H9 (cell line): Measurements from ENCODE around the gene KAZALD1. TPM values are rescaled to one million over a fixed set of nuclear protein-coding genes. Genes with fewer than 3 reads are reported as not detected.
A peak's percentile ranks its signal among the peaks of the same experiment; 100 is the strongest.

Experiments used
- DNase-seq: peaks from one replicate; pipeline ENCODE4 v3.0.0-alpha.2; 2017
- H2AFZ ChIP-seq: one replicate; pipeline ENCODE4 v1.6.1; 2013; ENCODE audit warnings: mild to moderate bottlenecking, low read length, control low read depth, moderate library complexity
- H2AK5ac ChIP-seq: 2 replicates; pipeline ENCODE4 v1.6.1; 2013; ENCODE audit warnings: low read length, control low read depth, mixed read lengths; ENCODE audit not compliant: insufficient read length
- H2BK120ac ChIP-seq: one replicate; pipeline ENCODE4 v1.6.1; 2013; ENCODE audit warnings: low read depth, mild to moderate bottlenecking, low read length, control low read depth, inconsistent platforms; ENCODE audit not compliant: poor library complexity, severe bottlenecking
- H2BK12ac ChIP-seq: 2 replicates; pipeline ENCODE4 v1.6.1; 2013; ENCODE audit warnings: low read length, control low read depth, mixed read lengths, low read depth; ENCODE audit not compliant: insufficient read length
- H2BK15ac ChIP-seq: 2 replicates; pipeline ENCODE4 v1.6.1; 2013; ENCODE audit warnings: low read depth, low read length, control low read depth
- H2BK20ac ChIP-seq: one replicate; pipeline ENCODE4 v1.6.1; 2013; ENCODE audit warnings: low read depth, mild to moderate bottlenecking, low read length, control low read depth, inconsistent platforms; ENCODE audit not compliant: poor library complexity, severe bottlenecking
- H2BK5ac ChIP-seq: 2 replicates; pipeline ENCODE4 v1.6.1; 2013; ENCODE audit warnings: low read length, control low read depth, mixed read lengths; ENCODE audit not compliant: insufficient read length
- H3K14ac ChIP-seq: 2 replicates; pipeline ENCODE4 v1.6.1; 2013; ENCODE audit warnings: low read length, control low read depth; ENCODE audit not compliant: insufficient read depth
- H3K18ac ChIP-seq: 2 replicates; pipeline ENCODE4 v1.6.1; 2013; ENCODE audit warnings: low read depth, mild to moderate bottlenecking, mixed read lengths, low read length, control low read depth; ENCODE audit not compliant: insufficient read length
- H3K23ac ChIP-seq: 2 replicates; pipeline ENCODE4 v1.6.1; 2013; ENCODE audit warnings: low read length, control low read depth, mixed read lengths, low read depth; ENCODE audit not compliant: insufficient read length
- H3K23me2 ChIP-seq: 2 replicates; pipeline ENCODE4 v1.6.1; 2013; ENCODE audit warnings: low read depth, mild to moderate bottlenecking, mixed read lengths, low read length, control low read depth; ENCODE audit not compliant: insufficient read length, poor library complexity, severe bottlenecking
- H3K27ac ChIP-seq: 2 replicates; pipeline ENCODE4 v1.5.1; 2013; ENCODE audit warnings: low read length, control low read depth, mixed read lengths, low read depth; ENCODE audit not compliant: insufficient read length
- H3K27me3 ChIP-seq: 2 replicates; pipeline ENCODE4 v1.6.1; 2013; ENCODE audit warnings: low read length, control low read depth, inconsistent platforms; ENCODE audit not compliant: insufficient read depth
- H3K4ac ChIP-seq: 2 replicates; pipeline ENCODE4 v1.6.1; 2013; ENCODE audit warnings: low read depth, mild to moderate bottlenecking, control low read depth, inconsistent platforms, low read length, moderate library complexity
- H3K4me1 ChIP-seq: 2 replicates; pipeline ENCODE4 v1.6.1; 2013; ENCODE audit warnings: low read length, control low read depth, inconsistent platforms; ENCODE audit not compliant: insufficient read depth
- H3K4me2 ChIP-seq: 2 replicates; pipeline ENCODE4 v1.6.1; 2013; ENCODE audit warnings: low read length, control low read depth, mixed read lengths; ENCODE audit not compliant: insufficient read length, insufficient read depth
- H3K56ac ChIP-seq: 2 replicates; pipeline ENCODE4 v1.6.1; 2013; ENCODE audit warnings: low read depth, mild to moderate bottlenecking, mixed read lengths, low read length, control low read depth; ENCODE audit not compliant: insufficient read length
- H3K79me1 ChIP-seq: 2 replicates; pipeline ENCODE4 v1.6.1; 2013; ENCODE audit warnings: low read depth, mild to moderate bottlenecking, moderate library complexity, low read length, control low read depth, inconsistent platforms; ENCODE audit not compliant: insufficient read depth, poor library complexity, severe bottlenecking
- H3K79me2 ChIP-seq: 2 replicates; pipeline ENCODE4 v1.6.1; 2013; ENCODE audit warnings: low read length, control low read depth, inconsistent platforms; ENCODE audit not compliant: insufficient read depth
- H3K9ac ChIP-seq: 2 replicates; pipeline ENCODE4 v1.6.1; 2013; ENCODE audit warnings: low read length, control low read depth, mixed read lengths; ENCODE audit not compliant: insufficient read length; ENCODE audit errors: extremely low read depth
- H3K9me3 ChIP-seq: one replicate; pipeline ENCODE4 v1.6.1; 2013; ENCODE audit warnings: low read depth, low read length, inconsistent platforms; ENCODE audit not compliant: control insufficient read depth
- H3T11ph ChIP-seq: one replicate; pipeline ENCODE4 v1.6.1; 2013; ENCODE audit warnings: mild to moderate bottlenecking, low read length, control low read depth, inconsistent platforms
- H4K20me1 ChIP-seq: one replicate; pipeline ENCODE4 v1.6.1; 2013; ENCODE audit not compliant: control insufficient read depth, insufficient read length, insufficient read depth
- H4K5ac ChIP-seq: 2 replicates; pipeline ENCODE4 v1.6.1; 2013; ENCODE audit warnings: low read depth, mild to moderate bottlenecking, mixed read lengths, low read length, control low read depth; ENCODE audit not compliant: insufficient read length
- H4K8ac ChIP-seq: replicated peaks from 2 replicates; pipeline ENCODE4 v1.6.1; 2013; ENCODE audit warnings: low read length, control low read depth, mixed read lengths, low read depth; ENCODE audit not compliant: insufficient read length
- H4K91ac ChIP-seq: 2 replicates; pipeline ENCODE4 v1.6.1; 2013; ENCODE audit warnings: low read depth, mild to moderate bottlenecking, moderate library complexity, mixed read lengths, low read length, control low read depth; ENCODE audit not compliant: insufficient read length
- H3K27ac Mint-ChIP-seq, 3 experiments: 2 replicates in 2 of 3; 3 replicates in 1 of 3; pipeline ENCODE4 v1.8.0; 2020 to 2021; ENCODE audit warnings: mixed read lengths in 3 of 3, mild to moderate bottlenecking in 1 of 3, moderate library complexity in 1 of 3
- H3K27me3 Mint-ChIP-seq: 2 replicates; pipeline ENCODE4 v1.8.0; 2021; ENCODE audit warnings: low read depth, mild to moderate bottlenecking, moderate library complexity, mixed read lengths
- H3K36me3 Mint-ChIP-seq, 3 experiments: 2 replicates in 2 of 3; 3 replicates in 1 of 3; pipeline ENCODE4 v1.8.0; 2020 to 2021; ENCODE audit warnings: low read depth in 3 of 3, mixed read lengths in 3 of 3; ENCODE audit not compliant: insufficient read depth in 1 of 3
- H3K4me1 Mint-ChIP-seq, 2 experiments: 2 replicates each; pipeline ENCODE4 v1.8.0; 2020; ENCODE audit warnings: mixed read lengths in 2 of 2
- H3K4me3 Mint-ChIP-seq, 2 experiments: 2 replicates in 1 of 2; 3 replicates in 1 of 2; pipeline ENCODE4 v1.8.0; 2020 to 2021; ENCODE audit warnings: mild to moderate bottlenecking in 2 of 2, mixed read lengths in 2 of 2, moderate library complexity in 1 of 2
- H3K9me3 Mint-ChIP-seq, 2 experiments: 2 replicates in 1 of 2; 3 replicates in 1 of 2; pipeline ENCODE4 v1.8.0; 2020; ENCODE audit warnings: mild to moderate bottlenecking in 2 of 2, mixed read lengths in 2 of 2, moderate library complexity in 1 of 2
- CTCF ChIP-seq: fragments of 200-600 bp; sonication (generic); conservative IDR thresholded peaks from 3 replicates; pipeline ENCODE4 v1.8.0; 2021; ENCODE audit warnings: antibody characterized with exemption, mild to moderate bottlenecking
- WGBS: extraction: QIAGEN DNeasy Blood & Tissue Kit; methylation state at CpG from one replicate; pipeline ENCODE4 v1.1.7; 2013; ENCODE audit warnings: missing lambda C conversion rate, low lambda C conversion rate, mixed read lengths; ENCODE audit not compliant: insufficient read length; ENCODE audit errors: extremely low coverage; 5-methylcytosine and 5-hydroxymethylcytosine counted together
- total RNA-seq: library from RNA; stranded (reverse); gene quantifications from 2 replicates; pipeline ENCODE4 v1.2.1, GENCODE V29; 2021

Gene KAZALD1
- total RNA-seq, 1 experiment from 2014 or later = 2.9 TPM

- no peak overlapping the region for H2BK20ac ChIP-seq
- no peaks in the 10 kb centered on the region for H4K20me1 ChIP-seq
- no peaks in the 10 kb centered on the region for H3K4me1 ChIP-seq
- H3K27me3 Mint-ChIP-seq = peaks cover 57% of the 10 kb centered on the region
- no peak overlapping the region for H4K91ac ChIP-seq
- no peak overlapping the region for H3K18ac ChIP-seq
- no peak overlapping the region for H4K5ac ChIP-seq
- no peaks in the 10 kb centered on the region for H3K79me1 ChIP-seq
- H3T11ph ChIP-seq = no peak overlapping the region
- no peak overlapping the region for H3K4me2 ChIP-seq
- H3K9me3 Mint-ChIP-seq = no peaks in the 10 kb centered on the region; a peak in 1 of 5 replicates
- no peak overlapping the region for H3K27ac ChIP-seq
- no peak overlapping the region; a peak in 1 of 7 replicates for H3K27ac Mint-ChIP-seq
- no peak overlapping the region for H4K8ac ChIP-seq
- no peak overlapping the region for H2BK120ac ChIP-seq
- peak; percentile 80 for TF ChIP-seq CTCF
- H3K9ac ChIP-seq = no peak overlapping the region
- no peak overlapping the region for H3K23ac ChIP-seq
- peaks cover 17% of the 10 kb centered on the region; the same call in 1 of the 2 replicates for H3K27me3 ChIP-seq
- H3K56ac ChIP-seq = no peak overlapping the region
- no peak overlapping the region for H3K4ac ChIP-seq
- DNase-seq = peak; percentile 81
- peak overlapping the region in 1 of 2 experiments; percentile 22; a peak in 1 of 5 replicates for H3K4me3 Mint-ChIP-seq
- peaks cover 10% of the 10 kb centered on the region for H3K23me2 ChIP-seq
- no peaks in the 10 kb centered on the region for H3K9me3 ChIP-seq
- no peak overlapping the region for H3K14ac ChIP-seq
- H2AK5ac ChIP-seq = no peak overlapping the region
- no peaks in the 10 kb centered on the region for H3K79me2 ChIP-seq
- H3K36me3 Mint-ChIP-seq = no peaks in the 10 kb centered on the region
- H2AFZ ChIP-seq = no peak overlapping the region
- no peak overlapping the region for H2BK15ac ChIP-seq
- H2BK5ac ChIP-seq = no peak overlapping the region
- no peak overlapping the region for H2BK12ac ChIP-seq
- peaks cover 26 to 38% of the 10 kb centered on the region in 2 experiments for H3K4me1 Mint-ChIP-seq
- WGBS = no CpG with 5 or more reads among the region's 11 CpGs
Observed at GRCh38 chr10:101014230-101014884, 47.4 kb upstream of the KAZALD1 start.
